Activated effector memory CD4-positive, alpha-beta T cell treated with anti-CD3 and anti-CD28 coated beads, Interleukin-2, amount 50 U/mL, for 16 hours (primary cell): ENCODE measurements around the gene NOC4L.
"Not testable (repeated sequence)": the region's sequence is repeated elsewhere in the genome, so short reads cannot be mapped to it uniquely, and the experiment has no call there.

Experiments used
- DNase-seq: peaks from one replicate; pipeline ENCODE4 v3.0.0-alpha.2; 2020

NOC4L gene

DNA sequence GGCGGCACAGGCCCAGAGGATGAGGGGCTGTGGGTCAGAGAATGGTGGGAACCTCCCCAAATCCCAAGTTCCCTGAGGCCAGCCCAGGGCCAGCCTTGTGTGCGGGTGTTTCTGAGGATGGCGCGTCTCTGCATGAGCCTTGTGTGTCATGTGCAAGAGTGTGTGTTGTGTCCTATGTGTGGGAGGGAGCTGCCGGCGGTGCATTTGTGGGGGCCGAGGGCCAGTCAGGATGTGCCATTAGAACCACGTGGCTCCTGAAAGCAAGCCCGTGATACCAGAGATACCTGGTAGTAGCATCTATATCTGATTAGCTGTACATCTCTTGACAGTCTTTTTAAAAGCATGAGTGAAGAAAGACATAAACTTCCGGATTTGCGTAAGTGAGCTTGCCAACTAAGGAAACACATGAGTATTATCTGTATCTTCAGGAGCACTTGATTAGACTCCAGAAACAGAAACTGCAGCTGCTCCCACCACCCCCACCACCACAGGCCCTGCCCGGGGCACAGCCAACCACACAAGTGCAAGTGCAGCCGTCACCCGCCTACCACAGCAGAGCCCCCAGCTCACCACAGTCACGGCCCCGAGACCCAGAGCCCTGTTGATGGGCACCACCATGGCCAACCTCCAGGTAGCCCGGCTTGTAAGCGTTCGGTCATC is 19.4 kb upstream of the NOC4L start:
- DNase-seq, result no peak

DNA sequence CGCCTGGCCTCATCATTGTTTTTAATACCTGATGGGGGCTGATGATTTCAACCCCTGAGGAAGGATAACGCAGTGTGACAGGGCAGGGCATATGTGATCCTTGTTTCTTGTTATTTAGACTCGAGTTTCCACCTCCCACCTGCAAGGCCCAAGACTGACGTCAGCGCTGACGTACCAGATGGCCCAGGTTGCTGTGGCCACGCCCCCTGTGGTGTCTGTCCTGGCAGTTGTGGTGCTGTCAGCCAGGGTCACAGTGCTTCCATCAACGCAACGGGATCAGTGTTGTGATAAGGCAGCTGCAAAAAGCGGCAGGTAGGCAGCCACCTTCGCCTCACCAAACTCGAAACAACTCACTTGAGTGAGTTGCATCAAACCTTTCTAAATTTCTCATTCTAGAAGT is 18.5 kb upstream of the NOC4L start:
- no peak for DNase-seq

DNA sequence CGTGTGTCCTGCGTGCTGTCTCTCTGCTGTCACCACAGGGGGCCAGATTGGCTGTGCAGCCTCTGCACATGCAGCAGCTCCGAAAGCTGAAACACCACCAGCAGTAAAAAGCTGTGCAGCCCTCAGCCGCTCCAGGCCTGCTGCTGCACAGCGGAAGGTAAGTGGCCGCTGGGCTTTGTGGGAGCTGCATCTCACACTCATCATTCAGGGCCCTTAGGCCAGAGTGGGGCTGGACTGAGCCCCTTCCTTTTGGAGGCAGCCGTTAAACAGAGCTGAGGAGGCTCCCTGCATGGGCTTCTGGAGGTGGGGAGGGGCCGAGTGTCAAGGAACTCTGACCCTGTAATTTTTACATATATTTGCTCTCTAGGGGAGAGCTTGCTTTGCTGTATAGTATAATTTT is 17.2 kb upstream of the NOC4L start:
- DNase-seq, result no peak

DNA sequence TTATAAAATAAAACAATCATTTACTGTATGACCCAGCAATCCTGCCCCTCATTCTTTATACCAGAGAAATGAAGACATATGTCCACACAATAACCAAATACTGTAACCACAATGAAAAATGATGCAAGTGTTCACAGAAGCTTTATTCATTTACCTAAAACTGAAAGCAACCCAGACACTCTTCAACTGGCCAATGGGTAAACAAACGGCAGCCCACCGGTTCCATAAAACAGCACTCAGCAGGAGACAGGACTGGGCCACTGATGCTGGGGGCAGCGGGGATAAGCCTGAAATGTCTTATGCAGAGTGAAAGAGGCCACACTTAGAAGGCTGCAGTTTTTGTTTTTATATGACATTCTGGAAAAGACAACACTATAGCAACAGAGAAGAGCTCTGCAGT is 15.2 kb upstream of the NOC4L start:
- no peak for DNase-seq

DNA sequence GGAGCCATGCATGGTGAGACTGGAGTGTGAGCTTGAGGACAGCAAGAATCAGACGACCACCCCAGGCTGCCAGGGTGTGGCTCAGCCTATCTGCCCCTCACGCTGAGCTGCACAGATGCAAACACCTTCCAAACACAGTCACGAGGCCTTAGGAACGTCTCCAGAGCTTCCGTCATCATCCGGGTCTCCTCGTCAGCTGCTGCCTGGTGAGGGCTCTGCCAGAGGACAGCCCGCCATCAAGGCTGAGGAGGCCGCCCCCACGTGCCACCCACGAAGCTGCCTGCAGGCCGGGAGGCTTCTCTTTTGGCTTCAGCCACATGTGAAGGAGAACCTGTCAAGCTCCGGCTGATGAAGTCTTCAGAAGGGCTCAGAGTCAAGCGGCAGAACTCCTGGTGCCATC is 13.6 kb upstream of the NOC4L start:
- DNase-seq, result no peak

DNA sequence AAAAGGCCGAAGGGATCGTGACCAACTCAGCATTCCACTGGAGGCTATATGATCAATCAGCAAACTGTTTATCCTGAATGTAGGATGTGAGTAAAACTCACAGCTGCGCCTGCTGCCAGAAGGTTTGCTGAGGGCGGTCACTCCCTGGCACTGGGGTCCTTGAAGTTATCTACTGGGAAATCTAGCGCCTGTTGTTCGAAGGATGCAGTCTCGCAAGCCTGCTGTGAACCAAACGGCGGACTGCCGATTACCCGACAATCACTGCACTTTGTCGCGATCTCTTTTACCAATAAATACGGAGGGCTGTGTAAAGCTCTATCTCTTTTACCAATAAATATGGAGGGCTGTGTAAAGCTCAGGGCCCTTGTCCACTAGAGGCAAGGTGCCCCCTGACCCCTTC is 13.0 kb upstream of the NOC4L start:
- peak; percentile 39 for DNase-seq

DNA sequence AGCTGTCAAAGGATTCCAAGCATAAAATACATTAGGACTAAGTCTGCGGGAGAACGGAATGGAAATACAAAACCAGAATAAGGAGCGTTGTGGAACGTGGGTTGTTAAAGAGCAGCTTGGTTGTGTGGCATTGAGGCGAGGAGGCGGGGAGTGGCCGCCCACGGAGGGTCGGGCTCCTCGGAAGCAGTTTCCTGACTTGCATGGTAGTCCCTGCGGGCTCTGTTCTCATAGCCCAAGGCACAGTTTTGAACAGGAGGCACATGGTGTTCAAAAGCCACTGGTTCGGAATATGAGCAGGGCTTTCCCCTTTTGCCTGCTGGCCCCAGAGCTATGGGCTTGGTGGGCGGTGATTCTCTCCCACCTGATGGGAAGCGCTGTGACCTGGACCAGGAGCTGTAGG is 12.3 kb upstream of the NOC4L start:
- DNase-seq, result peak; percentile 43

DNA sequence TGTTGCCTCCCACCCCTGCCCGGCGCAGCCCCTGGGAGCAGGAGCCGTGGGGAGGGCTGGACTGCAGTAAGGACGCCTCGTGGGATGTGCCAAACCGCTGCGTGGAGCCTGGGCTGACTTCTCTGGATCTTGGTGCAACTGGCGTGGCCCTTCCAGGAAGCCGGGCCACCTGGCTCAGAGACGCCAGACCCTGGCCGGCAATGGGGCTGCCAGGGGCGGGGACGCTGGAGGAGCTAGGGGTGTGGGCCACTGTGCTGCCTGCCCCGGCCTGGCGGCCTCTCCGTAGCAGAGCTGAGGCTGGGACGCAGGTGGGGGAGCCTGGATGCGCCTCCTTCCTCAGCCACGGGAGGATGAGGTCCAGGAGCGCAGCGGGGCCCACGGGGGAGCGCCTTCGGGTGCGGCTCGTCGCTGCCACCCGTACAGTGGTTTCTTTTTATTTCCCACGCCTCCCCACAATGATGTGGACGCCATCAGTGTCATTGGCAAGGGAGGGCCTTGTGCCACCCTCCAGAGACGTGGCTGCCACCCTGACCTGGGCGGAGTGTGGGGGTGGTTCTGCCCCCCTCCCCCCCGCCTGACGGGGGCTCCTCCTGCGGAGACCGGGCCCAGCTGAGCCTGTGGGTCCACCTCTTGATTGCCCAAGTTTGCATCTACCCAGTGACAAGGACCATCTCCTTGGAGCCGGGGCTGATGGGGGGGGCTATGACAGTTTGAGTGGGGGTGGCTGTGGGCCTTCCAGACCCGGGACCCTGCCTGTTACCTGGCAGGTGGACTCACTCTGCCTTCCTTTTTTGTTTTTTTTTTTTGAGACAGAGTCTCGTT is 11.4 kb upstream of the NOC4L start:
- peak; percentile 59 for DNase-seq

DNA sequence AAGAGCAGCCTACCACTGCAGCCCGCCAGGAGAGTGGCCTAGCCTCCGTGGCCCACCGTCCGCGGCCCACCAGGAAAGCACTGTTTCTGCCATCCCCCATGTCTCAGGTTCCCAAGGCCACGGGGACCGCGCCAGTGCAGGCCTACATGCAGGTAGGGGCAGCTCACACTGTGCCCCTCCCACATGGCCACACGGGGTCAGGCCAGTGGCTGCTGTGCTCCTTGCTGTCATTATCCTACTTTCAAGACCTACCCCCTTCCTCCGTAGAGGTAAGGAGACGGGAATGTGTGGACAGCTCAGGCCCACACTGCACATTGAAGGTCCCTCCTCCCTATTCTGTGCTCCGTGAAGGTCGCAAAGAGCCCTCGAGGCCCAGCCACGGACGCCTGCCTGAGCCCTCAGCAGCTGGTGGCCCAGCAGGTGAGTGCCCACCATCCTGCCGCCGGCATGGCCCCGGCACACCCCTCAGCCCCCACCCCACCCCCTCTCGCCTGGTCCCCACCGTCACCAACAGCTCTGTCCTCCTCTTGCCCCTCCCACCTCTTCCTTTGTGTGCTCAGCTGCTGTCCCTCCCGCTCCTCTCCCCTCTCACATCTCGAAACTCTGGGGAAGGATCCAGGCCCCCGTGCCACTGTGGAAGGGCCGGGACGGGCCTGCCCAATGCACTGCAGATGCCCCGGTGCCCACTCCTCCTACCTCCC is 10.2 kb upstream of the NOC4L start:
- peak; percentile 57 for DNase-seq

DNA sequence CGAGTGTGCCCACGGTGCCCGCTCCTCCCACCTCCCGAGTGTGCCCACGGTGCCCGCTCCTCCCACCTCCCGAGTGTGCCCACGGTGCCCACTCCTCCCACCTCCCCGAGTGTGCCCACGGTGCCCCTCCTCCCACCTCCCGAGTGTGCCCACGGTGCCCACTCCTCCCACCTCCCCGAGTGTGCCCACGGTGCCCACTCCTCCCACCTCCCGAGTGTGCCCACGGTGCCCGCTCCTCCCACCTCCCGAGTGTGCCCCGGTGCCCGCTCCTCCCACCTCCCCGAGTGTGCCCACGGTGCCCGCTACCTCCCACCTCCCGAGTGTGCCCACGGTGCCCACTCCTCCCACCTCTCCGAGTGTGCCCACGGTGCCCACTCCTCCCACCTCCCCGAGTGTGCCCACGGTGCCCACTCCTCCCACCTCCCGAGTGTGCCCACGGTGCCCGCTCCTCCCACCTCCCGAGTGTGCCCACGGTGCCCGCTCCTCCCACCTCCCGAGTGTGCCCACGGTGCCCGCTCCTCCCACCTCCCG is 9.5 kb upstream of the NOC4L start:
- DNase-seq, result not testable (repeated sequence)

DNA sequence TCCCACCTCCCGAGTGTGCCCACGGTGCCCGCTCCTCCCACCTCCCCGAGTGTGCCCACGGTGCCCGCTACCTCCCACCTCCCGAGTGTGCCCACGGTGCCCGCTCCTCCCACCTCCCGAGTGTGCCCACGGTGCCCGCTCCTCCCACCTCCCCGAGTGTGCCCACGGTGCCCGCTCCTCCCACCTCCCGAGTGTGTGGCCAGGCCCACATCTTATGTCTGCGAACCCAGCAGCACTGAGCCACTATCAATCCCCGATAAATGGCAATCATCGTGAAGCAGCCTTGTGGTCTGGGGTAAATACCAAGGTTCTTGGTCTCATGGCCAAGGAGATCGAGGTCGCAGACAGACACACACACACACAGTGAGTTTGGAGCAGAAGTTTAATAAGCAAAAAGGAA is 8.0 kb upstream of the NOC4L start:
- DNase-seq, result peak; percentile 34

DNA sequence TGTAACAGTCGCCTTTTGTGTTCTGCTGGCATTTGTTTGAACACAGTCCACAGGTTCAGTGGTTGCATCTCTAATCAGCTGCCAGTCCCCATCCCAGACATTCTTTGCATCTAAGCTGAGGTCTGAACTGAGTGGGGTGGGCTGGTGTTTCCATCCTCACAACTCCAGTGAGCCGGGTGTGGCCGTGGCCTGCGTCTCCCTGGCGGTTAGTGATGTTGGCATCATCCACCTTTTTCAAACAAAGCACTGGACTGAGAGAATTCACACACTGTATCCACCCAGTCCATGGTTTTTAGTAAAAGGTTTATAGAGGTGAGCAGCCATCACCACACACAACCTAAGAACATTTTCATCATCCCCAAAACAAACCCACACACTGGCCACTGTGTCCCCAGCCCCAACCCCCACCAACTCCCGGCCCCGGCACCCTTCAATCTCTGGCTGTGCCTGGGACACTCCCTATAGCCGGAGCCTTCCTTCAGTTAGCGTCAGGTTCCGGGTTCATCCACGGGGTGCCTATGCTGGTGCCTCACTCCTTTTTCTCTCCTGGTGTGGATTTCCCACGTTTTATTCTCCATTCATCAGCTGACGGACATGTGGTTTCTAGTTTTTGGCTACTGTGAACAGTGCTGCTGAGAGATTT is 6.7 kb upstream of the NOC4L start:
- peak; percentile 53 for DNase-seq

DNA sequence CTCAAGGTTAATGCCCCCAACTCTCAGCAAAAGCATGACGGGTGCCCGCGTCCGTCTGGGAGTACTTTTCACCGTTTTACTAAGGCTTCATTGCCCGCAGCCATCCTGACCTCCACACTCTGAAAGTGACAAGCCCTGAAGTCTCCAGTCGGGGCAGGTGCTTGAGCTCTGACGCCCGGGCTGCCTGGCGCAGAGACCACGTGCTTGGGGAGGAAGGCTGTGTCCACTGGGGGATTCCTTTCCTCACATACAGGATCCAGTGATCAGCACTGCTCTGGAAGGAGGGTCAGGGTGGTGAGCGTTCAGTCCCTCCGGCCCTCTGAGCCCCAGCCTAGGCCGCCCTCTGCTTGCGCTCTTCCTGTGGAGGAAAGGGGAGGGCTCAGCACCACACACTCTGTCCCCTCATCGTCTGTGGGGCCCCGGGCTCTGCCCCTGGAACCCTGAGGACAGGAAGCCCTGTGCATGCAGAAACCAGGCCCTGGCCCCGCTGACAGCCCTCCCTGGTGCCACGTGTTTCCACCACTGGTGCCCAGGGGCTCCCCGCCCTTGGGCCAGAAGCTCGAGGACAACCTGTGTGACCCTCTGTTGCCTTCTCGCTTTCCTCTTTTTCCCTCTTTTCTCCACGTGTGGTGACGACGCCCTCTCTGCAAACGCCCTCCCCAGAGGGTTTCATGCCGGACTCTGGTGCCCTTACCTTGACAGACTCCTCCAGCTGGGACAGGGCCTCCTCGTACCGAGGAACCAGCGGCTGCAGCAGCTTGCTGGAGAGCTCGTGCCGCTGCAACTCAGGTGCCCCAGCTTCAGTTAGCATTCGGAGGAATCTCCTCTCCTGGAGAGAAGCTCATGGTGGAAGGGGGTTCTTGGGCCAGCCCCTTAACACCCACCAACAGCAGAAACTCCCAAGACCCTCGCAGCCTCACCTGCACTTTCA is 5.1 kb upstream of the NOC4L start:
- DNase-seq, result peak; percentile 54

DNA sequence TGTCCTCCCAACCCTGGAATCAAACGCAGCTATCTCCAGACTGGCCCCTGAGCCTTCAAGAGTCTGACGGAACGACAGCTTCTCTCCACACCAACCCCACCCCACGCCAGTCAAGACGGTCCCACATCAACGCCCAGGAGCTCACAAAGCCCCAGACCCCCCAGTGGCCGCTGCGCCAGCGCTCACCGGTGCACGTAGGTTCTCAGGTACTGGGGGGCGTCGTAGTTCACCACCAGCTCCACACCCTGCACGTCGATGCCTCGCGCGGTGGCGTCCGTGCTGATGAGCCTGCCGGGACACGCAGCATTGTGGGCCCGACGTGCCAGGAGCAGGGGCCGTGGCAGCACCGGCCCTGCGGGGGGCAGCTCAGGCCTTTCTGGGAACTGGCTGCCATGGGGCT is 4.3 kb upstream of the NOC4L start:
- peak; percentile 62 for DNase-seq

DNA sequence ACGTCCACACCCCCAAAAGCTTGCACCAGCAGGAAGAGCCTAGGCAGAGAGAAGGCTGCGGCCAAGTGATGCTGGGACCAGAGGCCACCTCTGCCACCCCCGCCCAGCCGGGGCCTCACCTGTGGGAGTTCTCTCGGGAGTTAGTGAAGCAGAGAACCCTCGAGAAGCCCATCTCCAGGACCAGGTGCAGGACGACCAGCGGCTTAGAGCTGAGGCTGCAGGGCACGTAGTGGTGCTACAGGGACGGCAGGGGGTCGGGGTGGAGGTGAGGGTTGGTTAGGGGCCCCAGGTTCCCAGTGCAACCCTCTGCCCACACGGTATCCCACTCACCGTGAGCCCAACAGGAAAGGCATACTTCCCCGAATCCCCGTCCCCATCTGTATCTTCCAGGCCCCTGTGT is 3.8 kb upstream of the NOC4L start:
- DNase-seq, result peak; percentile 59

DNA sequence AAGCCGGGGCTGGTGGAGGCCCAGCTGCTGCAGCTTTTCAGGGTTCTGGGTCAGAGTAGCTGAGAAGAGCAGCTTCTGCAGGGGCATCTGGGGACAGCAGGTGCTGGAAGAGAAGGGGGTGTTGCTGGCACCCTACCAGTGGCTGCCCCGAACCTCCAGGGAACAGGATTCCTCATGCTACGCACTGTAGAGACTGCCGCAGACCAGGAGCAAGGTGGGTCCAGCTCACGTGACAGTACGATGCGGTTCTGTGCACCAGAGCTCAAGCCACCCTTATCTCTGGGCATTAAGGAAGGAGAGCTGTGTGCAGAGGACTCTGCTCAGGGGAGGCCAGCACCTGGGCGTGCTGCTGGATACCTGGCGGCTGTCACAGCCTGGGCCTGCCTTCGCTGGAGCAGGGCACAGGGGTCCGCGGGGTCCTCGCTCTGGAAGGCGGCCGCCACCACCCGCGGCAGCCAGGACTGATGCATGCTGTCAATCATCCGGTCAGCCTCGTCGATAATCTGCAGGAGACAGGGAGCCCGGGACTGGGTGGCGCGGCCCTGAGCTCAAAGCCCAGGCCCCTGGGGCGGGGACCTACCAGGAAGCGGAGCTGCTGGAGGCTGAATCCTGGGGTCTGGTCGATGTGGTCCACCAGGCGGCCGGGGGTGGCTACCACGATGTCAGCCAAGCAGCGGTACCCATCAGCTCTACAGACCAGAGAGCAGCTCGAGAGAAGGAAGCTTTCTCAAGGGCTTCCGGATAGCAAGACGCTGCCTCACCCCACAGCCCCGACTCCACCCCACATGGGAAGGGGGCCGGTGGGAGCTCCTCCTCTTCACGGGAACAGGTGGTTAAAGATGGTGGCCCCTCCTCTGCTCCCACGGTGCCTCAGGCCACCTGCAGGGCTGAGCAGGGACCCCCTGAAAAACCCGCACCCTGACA is 3.1 kb upstream of the NOC4L start:
- DNase-seq, result peak; percentile 61

DNA sequence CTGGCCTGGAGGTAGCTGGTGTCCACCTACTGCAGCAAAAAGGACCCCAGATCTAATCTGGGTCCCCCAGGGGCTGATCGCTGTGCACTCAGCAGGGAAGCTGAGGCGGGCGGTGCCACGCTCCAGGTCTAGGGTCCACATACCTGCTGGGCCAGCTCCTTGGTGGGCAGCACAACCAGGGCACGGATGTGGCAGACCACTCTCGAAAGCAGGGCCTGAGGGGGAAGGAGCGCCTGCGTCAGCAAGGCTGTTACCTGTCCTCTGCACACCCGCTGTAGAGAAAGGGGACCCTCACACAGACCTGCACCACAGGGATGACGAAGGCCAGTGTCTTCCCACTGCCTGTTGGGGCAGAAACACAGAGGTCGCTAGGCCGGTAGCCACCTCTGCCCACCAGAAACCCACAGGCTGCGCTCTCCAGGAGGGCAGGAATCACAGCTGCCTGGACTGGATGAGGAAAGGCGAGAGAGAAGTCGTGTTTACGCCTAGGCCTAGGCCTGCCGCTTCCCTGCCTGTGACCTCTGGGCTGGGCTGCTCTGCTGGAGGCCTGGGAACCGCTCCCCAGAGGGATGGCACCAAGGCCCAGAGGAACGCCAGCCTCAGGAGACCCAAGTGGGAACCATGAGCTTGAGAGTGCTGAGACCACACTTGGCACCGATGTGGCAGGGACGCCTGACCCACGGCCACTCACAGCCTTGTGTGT is 2.1 kb upstream of the NOC4L start:
- DNase-seq, result peak; percentile 63

DNA sequence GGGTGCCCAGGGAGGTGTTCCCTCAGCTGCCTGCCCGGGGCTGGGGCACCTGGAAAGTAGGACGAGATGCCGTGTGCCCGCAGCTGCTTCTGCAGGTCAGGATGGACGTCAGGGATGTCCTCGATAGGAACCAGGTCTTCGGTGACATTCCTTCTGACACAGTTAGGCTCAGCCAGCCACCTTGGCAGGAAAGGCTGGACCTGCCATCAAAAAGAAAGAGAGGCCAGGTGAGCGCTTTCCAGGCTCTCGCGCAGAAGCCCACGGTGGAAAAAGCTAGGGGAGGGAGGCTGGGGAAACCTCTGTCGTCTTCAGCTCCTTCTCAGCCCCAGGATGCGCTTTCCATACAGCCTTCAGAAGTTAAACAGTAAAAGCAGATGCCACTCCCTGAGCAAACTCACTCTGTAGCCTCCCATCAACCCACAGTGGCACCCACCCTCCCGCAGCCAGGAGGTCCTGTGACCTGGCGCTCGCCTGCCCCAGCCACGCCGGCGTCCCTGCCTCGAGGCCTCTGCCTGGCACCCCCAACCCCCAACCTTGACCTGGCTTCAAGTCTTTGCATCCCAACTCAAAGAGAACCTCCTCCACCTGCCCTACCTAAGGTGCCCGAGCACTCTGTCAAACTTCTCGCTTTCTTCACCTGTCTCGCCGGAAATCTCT is 1.4 kb upstream of the NOC4L start:
- DNase-seq, result peak; percentile 61

DNA sequence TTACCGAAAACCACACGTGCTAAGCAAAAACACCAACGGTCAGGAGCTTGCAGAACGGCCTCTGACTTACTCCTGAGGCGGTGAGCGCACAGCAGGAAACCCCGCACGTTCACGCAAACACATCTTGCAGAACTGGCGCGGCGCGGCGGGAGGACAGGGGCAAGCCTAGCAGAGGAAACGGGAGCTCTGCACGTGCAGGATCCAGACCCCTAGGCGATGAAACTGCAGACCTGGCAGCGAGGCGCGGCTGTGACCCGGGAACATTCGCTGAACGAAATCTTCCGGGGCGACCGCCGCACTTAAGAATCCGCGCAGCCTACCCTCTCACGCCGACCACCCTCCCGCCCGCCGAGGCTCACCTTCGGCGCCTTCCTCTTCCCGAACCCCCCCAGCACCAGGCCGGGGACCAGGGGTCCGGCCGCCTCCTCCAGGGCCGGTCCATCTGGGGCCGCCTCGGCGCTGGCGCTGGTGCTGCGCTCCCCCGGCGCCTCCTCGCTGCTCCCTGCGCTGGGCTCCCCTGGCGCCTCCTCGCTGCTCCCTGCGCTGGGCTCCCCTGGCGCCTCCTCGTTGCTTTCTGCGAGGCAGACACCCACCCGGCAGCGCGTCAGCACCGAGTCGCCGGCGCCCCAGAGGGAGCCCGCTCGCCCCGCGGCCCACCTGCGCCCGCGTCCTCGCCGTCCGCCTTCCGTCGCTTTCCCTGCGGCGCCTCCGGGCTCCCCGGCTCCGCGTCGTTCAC is 753 bp upstream of the NOC4L start:
- peak; percentile 79 for DNase-seq
